ENCODE measurements around the gene TBX3. TPM values are rescaled to one million over a fixed set of nuclear protein-coding genes. Genes with fewer than 3 reads are reported as not detected.
A peak's percentile ranks its signal among the peaks of the same experiment; 100 is the strongest.

Gene TBX3
- total RNA-seq (ENCODE audit: low replicate concordance): not detected in 2 replicates

DNA sequence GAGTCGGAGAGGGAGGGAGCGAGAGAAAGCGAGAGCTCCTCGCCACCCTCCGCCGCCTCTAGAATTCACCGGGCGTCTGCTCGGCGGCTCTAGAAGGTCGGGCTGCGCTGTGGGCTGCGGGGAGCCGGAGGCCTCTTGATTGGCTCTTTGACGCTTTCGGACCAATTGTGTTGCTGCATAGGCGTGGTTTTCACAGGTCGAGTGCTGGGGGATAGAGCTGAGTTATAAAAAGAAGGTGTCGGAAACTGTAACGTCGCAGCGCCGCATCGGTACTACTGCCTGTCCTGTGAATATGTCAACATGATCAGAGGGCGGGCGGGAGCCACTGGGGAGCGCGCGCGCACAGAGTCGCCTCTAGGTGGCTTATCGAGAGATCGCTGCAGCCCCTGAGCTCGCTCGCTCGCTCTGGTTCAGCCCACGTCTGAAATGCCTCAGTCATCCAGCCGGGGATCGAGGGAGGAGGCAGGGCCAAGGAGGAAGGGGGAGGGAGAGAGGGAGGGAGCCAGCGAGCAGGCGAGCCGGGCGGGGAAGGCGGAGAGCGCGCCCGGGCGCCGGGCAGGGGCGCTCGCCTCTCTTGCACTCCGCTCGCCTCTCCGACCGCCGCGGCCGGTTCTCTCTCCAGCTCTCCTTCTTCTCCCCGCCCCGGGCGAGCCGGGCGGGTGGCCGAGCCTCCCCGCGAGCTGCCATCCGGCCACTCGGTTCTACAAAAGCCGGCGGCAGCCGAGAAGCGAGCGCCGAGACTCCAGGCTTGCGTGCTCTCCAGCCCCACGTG lies at the start of gene TBX3:
TBX3 (minus strand) TSS at position 78 of the 772 bp plus-strand sequence. CDS start 975 bp downstream, outside the sequence.
- H3K79me2 ChIP-seq (ENCODE audit: low read depth): no peaks in the 10 kb centered on the region
- H3K9ac ChIP-seq: no peak within 1 kb of the TSS
- no peaks in the 10 kb centered on the region for H3K36me3 Mint-ChIP-seq
- H2AFZ ChIP-seq (replicated peaks): peak within 1 kb of the TSS; percentile 46
- H3K9me3 ChIP-seq (ENCODE audit: low read depth): no peaks in the 10 kb centered on the region
- peak within 1 kb of the TSS; percentile 83 for H3K4me3 Mint-ChIP-seq
- H3K4me2 ChIP-seq: peak within 1 kb of the TSS; percentile 77
- no peak within 1 kb of the TSS for H3K27ac Mint-ChIP-seq
- H4K20me1 ChIP-seq (ENCODE audit: low read depth): peaks cover 95% of the 10 kb centered on the region
- H3K36me3 ChIP-seq: no peaks in the 10 kb centered on the region
- H3K4me1 Mint-ChIP-seq: peaks cover 37% of the 10 kb centered on the region
- peak; percentile 98 for DNase-seq (ENCODE audit: low spot score)
- no peak for TF ChIP-seq EZH2phosphoT487 (IDR thresholded peaks at IDR 0.05)
- TF ChIP-seq EZH2 (IDR thresholded peaks at IDR 0.05): no peak
- TF ChIP-seq, protein P1, sequence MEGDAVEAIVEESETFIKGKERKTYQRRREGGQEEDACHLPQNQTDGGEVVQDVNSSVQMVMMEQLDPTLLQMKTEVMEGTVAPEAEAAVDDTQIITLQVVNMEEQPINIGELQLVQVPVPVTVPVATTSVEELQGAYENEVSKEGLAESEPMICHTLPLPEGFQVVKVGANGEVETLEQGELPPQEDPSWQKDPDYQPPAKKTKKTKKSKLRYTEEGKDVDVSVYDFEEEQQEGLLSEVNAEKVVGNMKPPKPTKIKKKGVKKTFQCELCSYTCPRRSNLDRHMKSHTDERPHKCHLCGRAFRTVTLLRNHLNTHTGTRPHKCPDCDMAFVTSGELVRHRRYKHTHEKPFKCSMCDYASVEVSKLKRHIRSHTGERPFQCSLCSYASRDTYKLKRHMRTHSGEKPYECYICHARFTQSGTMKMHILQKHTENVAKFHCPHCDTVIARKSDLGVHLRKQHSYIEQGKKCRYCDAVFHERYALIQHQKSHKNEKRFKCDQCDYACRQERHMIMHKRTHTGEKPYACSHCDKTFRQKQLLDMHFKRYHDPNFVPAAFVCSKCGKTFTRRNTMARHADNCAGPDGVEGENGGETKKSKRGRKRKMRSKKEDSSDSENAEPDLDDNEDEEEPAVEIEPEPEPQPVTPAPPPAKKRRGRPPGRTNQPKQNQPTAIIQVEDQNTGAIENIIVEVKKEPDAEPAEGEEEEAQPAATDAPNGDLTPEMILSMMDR (IDR thresholded peaks at IDR 0.05): peak; percentile 68
- peaks cover 99% of the 10 kb centered on the region for H3K27me3 ChIP-seq
- peaks cover 48% of the 10 kb centered on the region for H3F3A ChIP-seq (ENCODE audit: low read depth)
- H3K9me3 Mint-ChIP-seq: peaks cover 10% of the 10 kb centered on the region
- no peak within 1 kb of the TSS for H3K27ac ChIP-seq
- H3K4me1 ChIP-seq: peaks cover 41% of the 10 kb centered on the region
- peak within 1 kb of the TSS; percentile 45 for H3K4me3 ChIP-seq
- H3K27me3 Mint-ChIP-seq (ENCODE audit: insufficient read depth, low read depth): peaks cover 93% of the 10 kb centered on the region

DNA sequence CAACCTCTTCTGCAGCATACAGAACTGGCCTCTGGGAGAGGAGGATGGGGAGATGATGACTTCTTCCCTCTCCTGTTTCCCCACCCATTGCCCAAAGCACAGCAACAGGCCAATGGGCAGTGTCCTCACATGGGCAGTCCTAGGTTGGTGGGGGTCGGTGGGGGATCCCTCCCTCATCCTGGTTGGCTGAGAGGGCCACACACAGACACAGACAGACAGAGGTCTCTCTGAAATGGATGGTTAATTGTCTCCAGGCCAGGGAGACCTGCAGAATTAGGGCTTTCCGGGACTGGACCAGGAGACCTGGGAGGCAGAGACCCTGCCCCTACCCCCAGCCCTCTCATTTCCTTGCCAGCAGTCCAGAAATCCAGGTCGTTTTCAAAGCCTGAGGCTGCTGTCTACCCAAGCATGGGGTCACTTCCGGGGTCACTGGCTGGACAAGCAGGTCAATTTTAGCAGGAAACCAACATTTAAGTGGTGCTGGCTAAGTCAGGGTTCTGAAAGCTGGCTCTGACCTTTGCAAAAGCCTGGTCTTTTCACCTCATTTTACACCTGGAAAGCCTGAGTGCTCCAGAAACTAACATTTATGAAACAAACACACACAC lies 48.6 kb upstream of the TBX3 start:
- Histone ChIP-seq H2AFZ (replicated peaks) (no peak overlapping the region), H3K36me3 (no peaks in the 10 kb centered on the region), H3K9ac (no peak overlapping the region), H3F3A (ENCODE audit: low read depth) (peaks cover 4% of the 10 kb centered on the region), H4K20me1 (ENCODE audit: low read depth) (no peaks in the 10 kb centered on the region), H3K4me2 (no peak overlapping the region), H3K4me1 (peaks cover 8% of the 10 kb centered on the region), H3K4me3 (no peak overlapping the region), H3K27me3 (peaks cover 42% of the 10 kb centered on the region), H3K79me2 (ENCODE audit: low read depth) (no peaks in the 10 kb centered on the region), H3K9me3 (ENCODE audit: low read depth) (no peaks in the 10 kb centered on the region), H3K27ac (no peak overlapping the region)
- Mint-ChIP-seq H3K36me3 (no peaks in the 10 kb centered on the region), H3K4me1 (no peaks in the 10 kb centered on the region), H3K9me3 (peaks cover 9% of the 10 kb centered on the region), H3K27ac (no peak overlapping the region), H3K4me3 (no peak overlapping the region), H3K27me3 (ENCODE audit: insufficient read depth, low read depth) (peaks cover 14% of the 10 kb centered on the region)
- DNase-seq (ENCODE audit: low spot score): no peak
- no peak for TF ChIP-seq EZH2 (IDR thresholded peaks at IDR 0.05)
- TF ChIP-seq EZH2phosphoT487 (IDR thresholded peaks at IDR 0.05): no peak
- TF ChIP-seq, protein P1 (IDR thresholded peaks at IDR 0.05): no peak

DNA sequence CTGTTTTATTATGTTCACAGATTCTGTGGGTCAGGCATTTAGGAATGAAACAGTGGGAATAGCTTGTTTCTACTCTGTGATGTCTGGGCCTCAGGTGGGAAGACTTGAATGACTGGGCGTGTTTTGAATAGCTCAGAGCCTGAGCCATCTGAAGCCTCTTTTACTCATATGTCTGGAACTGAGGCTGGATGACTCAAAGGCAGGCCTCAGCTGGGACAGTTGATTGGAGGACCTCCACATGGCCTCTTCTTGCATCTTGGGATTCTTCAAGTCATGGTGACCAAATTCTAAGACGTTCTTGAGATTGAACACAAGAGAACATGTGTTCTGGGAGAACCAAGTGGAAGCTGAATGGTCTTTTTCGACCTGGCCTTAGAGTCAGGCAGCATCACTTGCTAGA lies 45.8 kb upstream of the TBX3 start:
- Histone ChIP-seq H3K79me2 (ENCODE audit: low read depth) (no peaks in the 10 kb centered on the region), H3K4me1 (no peaks in the 10 kb centered on the region), H3K27ac (no peak overlapping the region), H3K36me3 (no peaks in the 10 kb centered on the region), H3K9ac (no peak overlapping the region), H2AFZ (replicated peaks) (no peak overlapping the region), H3K4me3 (no peak overlapping the region), H3K9me3 (ENCODE audit: low read depth) (no peaks in the 10 kb centered on the region), H3K27me3 (peaks cover 14% of the 10 kb centered on the region), H4K20me1 (ENCODE audit: low read depth) (no peaks in the 10 kb centered on the region), H3F3A (ENCODE audit: low read depth) (peaks cover 4% of the 10 kb centered on the region), H3K4me2 (no peak overlapping the region)
- Mint-ChIP-seq H3K36me3 (no peaks in the 10 kb centered on the region), H3K27ac (no peak overlapping the region), H3K27me3 (ENCODE audit: insufficient read depth, low read depth) (peaks cover 5% of the 10 kb centered on the region), H3K9me3 (no peaks in the 10 kb centered on the region), H3K4me1 (peaks cover 3% of the 10 kb centered on the region), H3K4me3 (no peak overlapping the region)
- DNase-seq (ENCODE audit: low spot score): no peak
- TF ChIP-seq, protein P1 (IDR thresholded peaks at IDR 0.05): no peak
- TF ChIP-seq EZH2phosphoT487 (IDR thresholded peaks at IDR 0.05) (no peak), EZH2 (IDR thresholded peaks at IDR 0.05) (no peak)
